ENCODE data around the gene HS3ST6. TPM values are rescaled to one million over a fixed set of nuclear protein-coding genes. Genes with fewer than 3 reads are reported as not detected.

The HS3ST6 gene
- not detected for total RNA-seq
- polyA plus RNA-seq, result not detected

DNA sequence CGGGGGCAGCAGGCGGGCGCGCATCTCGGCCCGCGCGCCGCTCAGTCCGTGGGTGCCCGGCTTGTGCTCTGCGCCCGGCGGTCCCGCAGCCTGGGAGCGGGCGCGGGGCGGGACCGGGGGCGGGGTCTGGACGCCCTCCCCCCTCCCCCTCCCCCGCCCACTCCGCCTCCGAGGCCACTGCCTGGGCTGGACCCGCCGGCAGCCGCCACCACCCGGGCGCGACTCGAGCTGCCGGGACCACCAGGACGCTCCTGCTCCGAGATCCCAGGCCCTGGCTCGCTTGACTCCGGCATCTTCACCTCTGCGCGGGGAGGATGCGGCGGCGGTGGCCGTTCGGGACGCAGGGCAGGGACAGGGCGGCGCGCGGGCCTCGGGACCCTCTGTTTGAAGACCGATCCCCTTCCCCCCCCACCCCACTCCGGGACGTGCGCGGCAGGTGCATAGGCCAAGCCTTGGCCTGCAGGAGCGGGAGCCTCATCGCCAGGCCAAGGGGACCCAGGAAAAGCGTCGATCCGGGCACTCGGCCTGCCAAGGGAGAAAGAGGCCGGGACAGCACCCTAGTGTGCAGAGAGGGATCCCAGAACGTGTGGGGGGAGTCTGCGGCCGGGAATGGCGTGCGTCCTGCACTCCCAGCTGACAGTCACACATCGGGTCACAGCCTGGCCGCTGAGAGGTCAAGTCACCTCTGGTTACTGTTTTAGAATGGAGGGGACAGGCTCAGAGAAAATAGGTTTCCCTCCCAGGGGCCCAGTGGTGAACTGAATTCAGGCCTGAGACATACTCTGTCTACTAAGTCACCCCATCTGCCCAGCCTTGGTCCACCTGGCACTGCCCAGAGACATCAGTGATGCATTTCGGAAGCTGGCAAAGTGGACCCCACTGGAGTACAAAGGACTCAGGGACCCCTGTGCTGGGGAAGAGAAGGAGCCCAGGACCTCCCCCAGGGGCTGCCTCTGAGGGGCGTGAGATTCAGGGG lies at the start of gene HS3ST6:
Gene HS3ST6 (minus strand): TSS at position 65 of the 976 bp plus-strand sequence. CDS start 92 bp downstream, outside the sequence.
- Mint-ChIP-seq H3K4me1 (peaks cover 0 to 5% (median under 1%) of the 10 kb centered on the region in 4 donors), H3K9me3 (peaks cover 0 to 2% (median 0%) of the 10 kb centered on the region in 8 donors), H3K4me3 (no peak within 1 kb of the TSS), H3K36me3 (no peaks in the 10 kb centered on the region), H3K27ac (no peak within 1 kb of the TSS), H3K27me3 (peaks cover 44% of the 10 kb centered on the region in 2 donors)
- H3K27me3 ChIP-seq (ENCODE audit: insufficient read depth, low read length), result peaks cover 22% of the 10 kb centered on the region
- intact Hi-C loops (cut with micrococcal nuclease), result no loop called here
- H3K4me3 ChIP-seq (ENCODE audit: low read length in 2 of 2), result no peak within 1 kb of the TSS
- H3K9me3 ChIP-seq (ENCODE audit: control insufficient read depth in 1 of 2, low read length in 2 of 2), result no peaks in the 10 kb centered on the region
- DNase-seq, result no peak
- POLR2A ChIA-PET (ENCODE audit: partially characterized antibody), result no interaction called here
- CTCF ChIA-PET (ENCODE audit: partially characterized antibody), result no interaction called here
- H3K36me3 ChIP-seq (ENCODE audit: insufficient read depth, low read length), result no peaks in the 10 kb centered on the region
- no peak within 1 kb of the TSS for H3K27ac ChIP-seq (ENCODE audit: low read depth, low read length)
- no peaks in the 10 kb centered on the region for H3K4me1 ChIP-seq (ENCODE audit: insufficient read depth, low read length)

DNA sequence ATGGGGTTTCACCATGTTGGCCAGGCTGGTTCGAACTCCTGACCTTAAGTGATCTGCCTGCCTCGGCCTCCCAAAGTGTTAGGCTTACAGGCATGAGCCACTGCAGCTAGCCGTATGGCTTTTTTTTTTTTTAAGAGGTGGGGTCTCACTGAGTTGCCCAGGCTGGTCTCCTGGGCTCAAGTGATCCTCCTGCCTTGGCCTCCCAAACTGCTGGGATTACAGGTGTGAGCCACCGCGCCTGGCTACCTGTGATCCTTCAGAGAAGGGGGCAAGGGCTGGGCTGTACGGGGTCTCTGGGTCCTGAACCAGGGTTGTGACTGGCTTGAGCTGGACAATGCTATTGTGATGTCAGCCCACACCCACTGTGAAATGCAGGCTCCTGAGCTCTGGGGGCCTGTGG lies 48.2 kb upstream of the HS3ST6 start, which contains the start of gene RNF151:
Gene RNF151 (plus strand): TSS at position 397 of the 400 bp plus-strand sequence. CDS start 26 bp downstream, outside the sequence.
- H3K4me3 ChIP-seq (ENCODE audit: low read length in 2 of 2), result peak within 1 kb of the TSS in 1 of 2 donors; percentile 86
- peaks cover 48% of the 10 kb centered on the region for H3K4me1 ChIP-seq (ENCODE audit: insufficient read depth, low read length)
- H3K27me3 Mint-ChIP-seq, result no peaks in the 10 kb centered on the region
- H3K27me3 ChIP-seq (ENCODE audit: insufficient read depth, low read length), result no peaks in the 10 kb centered on the region
- H3K27ac Mint-ChIP-seq, result peak within 1 kb of the TSS; percentile 97 to 99 (median 97)
- POLR2A ChIA-PET (ENCODE audit: partially characterized antibody), result interaction anchor here (0.5 to 9.4 kb wide), 5 partner anchors 17 to 188 kb away, joined by 3 to 99 read pairs (median 71); partner anchors contain the start of genes GFER, NOXO1, SYNGR3 and TRAF7
- peak within 1 kb of the TSS; percentile 90 to 97 (median 92) for H3K4me3 Mint-ChIP-seq
- peak in 1 of 5 donors; percentile 10 for DNase-seq
- peaks cover 19 to 50% (median 33%) of the 10 kb centered on the region in 4 donors for H3K4me1 Mint-ChIP-seq
- peaks cover 18% of the 10 kb centered on the region for H3K36me3 ChIP-seq (ENCODE audit: insufficient read depth, low read length)
- peaks cover 15 to 39% of the 10 kb centered on the region in 2 donors for H3K36me3 Mint-ChIP-seq
- H3K9me3 Mint-ChIP-seq, result peaks cover 0 to 7% (median 0%) of the 10 kb centered on the region in 8 donors
- H3K9me3 ChIP-seq (ENCODE audit: control insufficient read depth in 1 of 2, low read length in 2 of 2), result no peaks in the 10 kb centered on the region
- peak within 1 kb of the TSS; percentile 97 for H3K27ac ChIP-seq (ENCODE audit: low read depth, low read length)
- CTCF ChIA-PET (ENCODE audit: partially characterized antibody), result interaction anchor here (0.7 to 1.6 kb wide), 2 partner anchors 37 to 189 kb away, joined by 3 to 7 read pairs; partner anchors contain the start of gene TRAF7
- intact Hi-C loops (cut with micrococcal nuclease), result no loop called here

DNA sequence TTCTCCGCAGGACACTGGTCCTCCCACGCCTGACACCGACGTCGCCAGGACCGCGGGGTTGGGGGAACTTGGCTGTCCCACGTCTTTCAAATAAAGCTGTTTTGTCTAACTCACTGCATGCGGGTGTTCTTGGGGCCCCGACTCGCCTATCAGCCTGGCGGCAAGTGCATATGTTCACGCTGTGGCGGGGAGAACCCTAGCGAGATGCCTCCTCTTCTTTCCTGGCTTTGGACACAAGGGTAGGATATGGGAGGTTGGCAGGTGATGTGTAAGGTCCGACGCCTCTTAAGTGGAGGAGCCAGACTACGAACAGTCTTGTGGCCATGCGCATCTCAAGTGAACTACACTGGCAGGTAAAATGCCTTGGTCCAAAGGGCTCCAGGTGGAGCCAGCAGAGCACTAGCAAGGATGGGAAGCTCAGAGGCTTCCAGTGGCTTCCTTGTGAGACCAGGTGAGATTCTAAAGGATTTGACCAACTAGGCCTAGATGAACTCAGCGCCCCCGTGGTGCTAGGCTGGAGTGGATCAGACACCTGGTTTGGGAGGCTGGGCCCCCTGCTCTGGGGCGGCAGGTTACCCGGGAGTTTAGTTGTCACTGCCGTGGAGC lies 47.3 kb upstream of the HS3ST6 start:
- peaks cover 47% of the 10 kb centered on the region for H3K4me1 ChIP-seq (ENCODE audit: insufficient read depth, low read length)
- Mint-ChIP-seq H3K27ac (peak overlapping the region; percentile 97 to 99 (median 97)), H3K9me3 (peaks cover 0 to 5% (median 0%) of the 10 kb centered on the region in 8 donors), H3K4me3 (peak overlapping the region; percentile 90 to 97 (median 92)), H3K36me3 (peaks cover 21 to 47% of the 10 kb centered on the region in 2 donors), H3K27me3 (no peaks in the 10 kb centered on the region), H3K4me1 (peaks cover 26 to 51% (median 36%) of the 10 kb centered on the region in 4 donors)
- ChIA-PET POLR2A (ENCODE audit: partially characterized antibody) (interaction anchor here (0.6 to 9.4 kb wide), 38 partner anchors 8 to 902 kb away, joined by 3 to 99 read pairs (median 6); partner anchors contain the start of genes AMDHD2, CRAMP1, ECI1 and EME2), CTCF (ENCODE audit: partially characterized antibody) (interaction anchor here (0.7 to 1.6 kb wide), 6 partner anchors 9 to 190 kb away, joined by 3 to 7 read pairs (median 4); partner anchors contain the start of genes MSRB1 and TRAF7)
- peak overlapping the region; percentile 78 to 86 for H3K4me3 ChIP-seq (ENCODE audit: low read length in 2 of 2)
- peak overlapping the region; percentile 97 for H3K27ac ChIP-seq (ENCODE audit: low read depth, low read length)
- no peaks in the 10 kb centered on the region for H3K27me3 ChIP-seq (ENCODE audit: insufficient read depth, low read length)
- peaks cover 18% of the 10 kb centered on the region for H3K36me3 ChIP-seq (ENCODE audit: insufficient read depth, low read length)
- H3K9me3 ChIP-seq (ENCODE audit: control insufficient read depth in 1 of 2, low read length in 2 of 2), result no peaks in the 10 kb centered on the region
- intact Hi-C loops (cut with micrococcal nuclease), result loop anchor here (2.0 kb wide), 1 partner anchor 27 kb away; no protein-coding TSS in a partner anchor
- DNase-seq, result peak in 1 of 5 donors; percentile 45

- Mint-ChIP-seq H3K9me3 (peaks cover 0 to 5% (median 0%) of the 10 kb centered on the region in 8 donors), H3K4me3 (peak within 1 kb of the TSS; percentile 91 to 97 (median 94)), H3K36me3 (peaks cover 21 to 49% of the 10 kb centered on the region in 2 donors), H3K27me3 (no peaks in the 10 kb centered on the region), H3K4me1 (peaks cover 28 to 59% (median 42%) of the 10 kb centered on the region in 4 donors), H3K27ac (peak within 1 kb of the TSS; percentile 97 to 99 (median 98))
- ChIA-PET CTCF (ENCODE audit: partially characterized antibody) (interaction anchor here (0.9 to 1.4 kb wide), 5 partner anchors 9 to 190 kb away, joined by 3 to 5 read pairs (median 4); partner anchors contain the start of genes MSRB1 and TRAF7), POLR2A (ENCODE audit: partially characterized antibody) (interaction anchor here (0.6 to 9.4 kb wide), 45 partner anchors 9 to 1640 kb away, joined by 3 to 99 read pairs (median 4); partner anchors contain the start of genes AMDHD2, CRAMP1, ECI1 and EME2)
- Histone ChIP-seq H3K27ac (ENCODE audit: low read depth, low read length) (peak within 1 kb of the TSS; percentile 97), H3K4me1 (ENCODE audit: insufficient read depth, low read length) (peaks cover 50% of the 10 kb centered on the region), H3K9me3 (ENCODE audit: control insufficient read depth in 1 of 2, low read length in 2 of 2) (no peaks in the 10 kb centered on the region), H3K27me3 (ENCODE audit: insufficient read depth, low read length) (no peaks in the 10 kb centered on the region), H3K4me3 (ENCODE audit: low read length in 2 of 2) (peak within 1 kb of the TSS; percentile 78 to 86), H3K36me3 (ENCODE audit: insufficient read depth, low read length) (peaks cover 18% of the 10 kb centered on the region)
- peak; percentile 97 to 99 (median 99) for DNase-seq
- intact Hi-C loops (cut with micrococcal nuclease), result loop anchor here (1.0 to 2.0 kb wide), 3 partner anchors 8 to 191 kb away; partner anchors contain the start of genes TBL3 and TRAF7
These were observed 46.5 kb upstream of the HS3ST6 start, which contains the start of gene RPS2 for GRCh38 chr16:1964506-1965395. Gene RPS2 (minus strand): TSS chr16:1964826. CDS start chr16:1964625, 201 bp downstream.

- POLR2A ChIA-PET (ENCODE audit: partially characterized antibody), result interaction anchor here (0.6 to 9.4 kb wide), 40 partner anchors 8 to 1328 kb away, joined by 3 to 99 read pairs (median 6); partner anchors contain the start of genes AMDHD2, ECI1, FAHD1 and GFER
- Histone ChIP-seq H3K9me3 (ENCODE audit: control insufficient read depth in 1 of 2, low read length in 2 of 2) (no peaks in the 10 kb centered on the region), H3K27me3 (ENCODE audit: insufficient read depth, low read length) (no peaks in the 10 kb centered on the region), H3K4me1 (ENCODE audit: insufficient read depth, low read length) (peaks cover 53% of the 10 kb centered on the region), H3K4me3 (ENCODE audit: low read length in 2 of 2) (peak overlapping the region; percentile 73 to 86), H3K36me3 (ENCODE audit: insufficient read depth, low read length) (peaks cover 18% of the 10 kb centered on the region), H3K27ac (ENCODE audit: low read depth, low read length) (peak overlapping the region; percentile 97)
- peak; percentile 44 to 64 (median 54) for DNase-seq
- peak overlapping the region; percentile 90 to 99 (median 93) for H3K27ac Mint-ChIP-seq
- peaks cover 30 to 65% (median 45%) of the 10 kb centered on the region in 4 donors for H3K4me1 Mint-ChIP-seq
- peaks cover 0 to 5% (median 0%) of the 10 kb centered on the region in 8 donors for H3K9me3 Mint-ChIP-seq
- peaks cover 21 to 49% of the 10 kb centered on the region in 2 donors for H3K36me3 Mint-ChIP-seq
- H3K4me3 Mint-ChIP-seq, result peak overlapping the region; percentile 91 to 97 (median 93)
- intact Hi-C loops (cut with micrococcal nuclease), result loop anchor here (1.0 to 2.0 kb wide), 3 partner anchors 8 to 191 kb away; partner anchors contain the start of genes TBL3 and TRAF7
- no peaks in the 10 kb centered on the region for H3K27me3 Mint-ChIP-seq
- CTCF ChIA-PET (ENCODE audit: partially characterized antibody), result interaction anchor here (0.6 to 1.4 kb wide), 6 partner anchors 8 to 191 kb away, joined by 3 to 5 read pairs (median 4); partner anchors contain the start of genes MSRB1 and TRAF7
These were observed 45.7 kb upstream of the HS3ST6 start for GRCh38 chr16:1963806-1964505.

Measured in CD4-positive, alpha-beta memory T cell (primary cell).